SK-N-MC (cell line): ENCODE results near the gene TMEM242.

ENCODE experiments used
- EZH2 ChIP-seq: fragments of 200-600 bp; sonication (generic); IDR thresholded peaks from one replicate; pipeline ENCODE4 v1.6.1; 2017; ENCODE audit warnings: antibody characterized with exemption
- POLR2AphosphoS5 ChIP-seq: IDR thresholded peaks from 2 replicates; pipeline ENCODE4 v1.6.1; 2012; ENCODE audit warnings: mild to moderate bottlenecking, low read depth, low read length, borderline replicate concordance

- TF ChIP-seq POLR2AphosphoS5: no peak
- TF ChIP-seq EZH2: no peak
These were observed 77.2 kb downstream of the TMEM242 start for GRCh38 chr6:157246048-157246630.
